GM12878 (cell line): Measurements from ENCODE around the gene ADARB1. TPM values are rescaled to one million over a fixed set of nuclear protein-coding genes. Genes with fewer than 3 reads are reported as not detected.

Experiments used
- ATAC-seq: fragments of 200-7000 bp; cut with Tn5 transposase; 3 replicates; pipeline ENCODE4 v1.9.1; 2020; ENCODE audit warnings: mild to moderate bottlenecking, moderate library complexity
- BruUV-seq: library from RNA; stranded (reverse); fragments of 400-500 nt; replicated peaks from 2 replicates; lab custom pipeline; 2021; lab: Mats Ljungman, UMichigan
- CTCF ChIA-PET: fragments of 300-600 bp; sonication (Branson Sonifier 250); formaldehyde crosslinking; extraction: SDS; loops from one replicate; lab custom pipeline; 2021; ENCODE audit warnings: inconsistent platforms; lab: Yijun Ruan, JAX
- POLR2A ChIA-PET: fragments of 350-600 bp; formaldehyde crosslinking; extraction: SDS; loops from one replicate; lab custom pipeline; 2021; ENCODE audit warnings: inconsistent platforms; lab: Charles Lee
- RAD21 ChIA-PET: fragments of 300-600 bp; sonication (Branson Sonifier 250); formaldehyde crosslinking; loops from one replicate; lab custom pipeline; 2023; ENCODE audit warnings: antibody characterized with exemption; ENCODE audit not compliant: unreplicated experiment; lab: Charles Lee
- SMC1A ChIA-PET: fragments of 300-600 bp; sonication (Branson Sonifier 250); formaldehyde crosslinking; loops from one replicate; lab custom pipeline; 2023; ENCODE audit not compliant: unreplicated experiment, uncharacterized antibody; lab: Charles Lee
- DNase-seq: peaks from one replicate; pipeline ENCODE4 v3.0.0-alpha.2; 2011; ENCODE audit warnings: low read depth, low spot score
- FAIRE-seq: peaks from 3 replicates; lab custom pipeline; 2011; peaks lifted over from hg19 to GRCh38; lab: Jason Lieb, UNC
- H2AFZ ChIP-seq: 2 replicates; pipeline ENCODE4 v1.6.0; 2011; ENCODE audit warnings: low read depth, low read length, control low read depth; ENCODE audit not compliant: control insufficient read depth
- H3K27ac ChIP-seq: 2 replicates; pipeline ENCODE4 v1.5.1; 2011; ENCODE audit warnings: control low read depth; ENCODE audit not compliant: control insufficient read depth, insufficient read depth
- H3K27me3 ChIP-seq, 2 experiments: replicated peaks in 1 of 2; 2 replicates each; pipeline versions ENCODE4 v1.6.0 to v1.6.1; 2011; ENCODE audit warnings: low read length in 1 of 2; ENCODE audit not compliant: control insufficient read depth in 2 of 2, insufficient read depth in 2 of 2
- H3K36me3 ChIP-seq, 2 experiments: 2 replicates each; pipeline ENCODE4 v1.5.1; 2011; ENCODE audit warnings: low read length in 1 of 2; ENCODE audit not compliant: control insufficient read depth in 2 of 2, insufficient read depth in 2 of 2
- H3K4me1 ChIP-seq: 2 replicates; pipeline ENCODE4 v1.6.1; 2011; ENCODE audit warnings: mild to moderate bottlenecking, low read length, moderate library complexity, mixed read lengths; ENCODE audit not compliant: control insufficient read depth, insufficient read depth
- H3K4me2 ChIP-seq: 2 replicates; pipeline ENCODE4 v1.6.0; 2011; ENCODE audit warnings: control low read depth; ENCODE audit not compliant: control insufficient read depth, insufficient read depth
- H3K4me3 ChIP-seq: fragments of 200-600 bp; sonication (generic); 2 replicates; pipeline ENCODE4 v1.5.1; 2016
- H3K79me2 ChIP-seq: 2 replicates; pipeline ENCODE4 v1.6.0; 2011; ENCODE audit warnings: low read length; ENCODE audit not compliant: control insufficient read depth, insufficient read depth
- H3K9ac ChIP-seq: 2 replicates; pipeline ENCODE4 v1.8.0; 2011; ENCODE audit warnings: low read length, control low read depth, mixed read lengths; ENCODE audit not compliant: control insufficient read depth, insufficient read depth
- H3K9me3 ChIP-seq: replicated peaks from 3 replicates; pipeline ENCODE4 v1.5.1; 2011; ENCODE audit warnings: mild to moderate bottlenecking, low read length; ENCODE audit not compliant: control insufficient read depth, insufficient read depth
- H4K20me1 ChIP-seq: 2 replicates; pipeline ENCODE4 v1.6.0; 2011; ENCODE audit not compliant: control insufficient read depth, insufficient read depth
- FOXM1 ChIP-seq: IDR thresholded peaks from 2 replicates; pipeline ENCODE4 v1.6.1; 2012; ENCODE audit warnings: low read depth, mild to moderate bottlenecking, inconsistent platforms, low read length, moderate library complexity
- MYC ChIP-seq: IDR thresholded peaks from 2 replicates; pipeline ENCODE4 v1.6.1; 2011; ENCODE audit warnings: mild to moderate bottlenecking, low read length, moderate library complexity, inconsistent platforms; ENCODE audit not compliant: insufficient read depth, insufficient replicate concordance, insufficient read length, severe bottlenecking
- NFXL1 ChIP-seq: fragments of 450-650 bp; IDR thresholded peaks from 2 replicates; pipeline ENCODE4 v1.6.1; 2017; ENCODE audit warnings: antibody characterized with exemption, mild to moderate bottlenecking, borderline replicate concordance
- RUNX3 ChIP-seq: IDR thresholded peaks from 2 replicates; pipeline ENCODE4 v1.6.1; 2012; ENCODE audit warnings: low read length, inconsistent platforms
- WGBS: methylation state at CpG from one replicate; pipeline ENCODE4 v1.1.6; 2016; ENCODE audit warnings: low lambda C conversion rate; ENCODE audit not compliant: insufficient replicate concordance, insufficient coverage; ENCODE audit errors: missing lambda C conversion rate; 5-methylcytosine and 5-hydroxymethylcytosine counted together
- in situ Hi-C: fragments of 300-500 bp; cut with MboI; formaldehyde crosslinking; loops from 9 replicates; pipeline ENCODE4 v1.14.3; 2018; ENCODE audit warnings: mixed read lengths
- intact Hi-C: fragments of 100-400 bp; cut with micrococcal nuclease; formaldehyde crosslinking; loops from one replicate; pipeline ENCODE4 v1.14.2; 2022; ENCODE audit not compliant: unreplicated experiment
- polyA plus RNA-seq, 11 experiments: library from polyadenylated mRNA; depleted of rRNA in 4 of 11; unstranded in 6 of 11; stranded (reverse) in 5 of 11; fragments of >200 nt; fragmentation: Nextera tagmentation in 4 of 11; fragmentation: Illumina TruSeq in 1 of 11; extraction: Ambion mirVana in 4 of 11; extraction: Trizol in 1 of 11; gene quantifications; 1 replicate in 1 of 11; 2 replicates in 10 of 11; pipeline versions ENCODE4 v1.2.1 to v1.2.3, GENCODE V29; 2011 to 2016; ENCODE audit warnings: inconsistent platforms in 2 of 11, missing spikeins in 2 of 11, low read depth in 1 of 11
- total RNA-seq, 4 experiments: library from RNA; depleted of rRNA in 3 of 4; stranded (reverse); fragments of >200 nt in 3 of 4; fragmentation: Illumina TruSeq in 1 of 4; extraction: Trizol in 1 of 4; gene quantifications; 2 replicates each; pipeline versions ENCODE4 v1.2.1 to v1.2.3, GENCODE V29; 2013 to 2021
- TF ChIP-seq, protein P1 (sequence below): IDR thresholded peaks from 2 replicates; pipeline ENCODE4 v1.6.1; 2012; ENCODE audit warnings: improper control_type of control experiment, low read depth, low read length; ENCODE audit not compliant: insufficient replicate concordance
- TF ChIP-seq, protein P2 (sequence below): fragments of 450-650 bp; conservative IDR thresholded peaks from 2 replicates; pipeline ENCODE4 v1.6.1; 2017; ENCODE audit warnings: mild to moderate bottlenecking, moderate library complexity
- TF ChIP-seq, protein P3 (sequence below): IDR thresholded peaks from 2 replicates; pipeline ENCODE4 v1.6.1; 2012; ENCODE audit warnings: low read depth, low read length, improper control_type of control experiment

ADARB1 gene
- total and polyA plus RNA-seq, 10 of the 15 experiments (the other 5 are each of a cell fraction or from before 2014, with no cell fraction given) = 5.7 to 61.7 (median 25.3) TPM

DNA sequence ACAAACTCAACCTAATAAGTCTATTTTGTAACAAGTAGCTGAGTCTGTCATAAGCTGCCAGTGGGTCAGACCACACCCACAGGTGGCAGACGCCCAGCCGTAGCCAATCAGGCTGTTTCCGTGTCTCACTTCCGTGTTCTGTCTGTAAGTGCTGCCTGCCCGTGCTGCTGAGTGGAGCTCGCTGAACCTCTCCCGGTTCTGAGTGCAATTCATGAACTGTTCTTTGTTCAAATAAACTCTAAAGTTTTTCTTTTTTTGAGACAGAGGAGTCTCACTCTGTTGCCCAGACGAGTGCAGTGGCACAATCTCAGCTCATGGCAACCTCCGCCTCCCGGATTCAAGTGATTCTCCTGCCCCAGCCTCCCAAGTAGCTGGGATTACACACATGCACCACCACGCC lies 188.2 kb downstream of the ADARB1 start:
- intact Hi-C loops (no loop called here), in situ Hi-C loops (no loop called here)
- H2AFZ ChIP-seq = no peak overlapping the region
- ChIA-PET CTCF (no interaction called here), RAD21 (no interaction called here), POLR2A (no interaction called here), SMC1A (no interaction called here)
- peaks cover 5% of the 10 kb centered on the region for H3K4me1 ChIP-seq
- TF ChIP-seq, protein P1, sequence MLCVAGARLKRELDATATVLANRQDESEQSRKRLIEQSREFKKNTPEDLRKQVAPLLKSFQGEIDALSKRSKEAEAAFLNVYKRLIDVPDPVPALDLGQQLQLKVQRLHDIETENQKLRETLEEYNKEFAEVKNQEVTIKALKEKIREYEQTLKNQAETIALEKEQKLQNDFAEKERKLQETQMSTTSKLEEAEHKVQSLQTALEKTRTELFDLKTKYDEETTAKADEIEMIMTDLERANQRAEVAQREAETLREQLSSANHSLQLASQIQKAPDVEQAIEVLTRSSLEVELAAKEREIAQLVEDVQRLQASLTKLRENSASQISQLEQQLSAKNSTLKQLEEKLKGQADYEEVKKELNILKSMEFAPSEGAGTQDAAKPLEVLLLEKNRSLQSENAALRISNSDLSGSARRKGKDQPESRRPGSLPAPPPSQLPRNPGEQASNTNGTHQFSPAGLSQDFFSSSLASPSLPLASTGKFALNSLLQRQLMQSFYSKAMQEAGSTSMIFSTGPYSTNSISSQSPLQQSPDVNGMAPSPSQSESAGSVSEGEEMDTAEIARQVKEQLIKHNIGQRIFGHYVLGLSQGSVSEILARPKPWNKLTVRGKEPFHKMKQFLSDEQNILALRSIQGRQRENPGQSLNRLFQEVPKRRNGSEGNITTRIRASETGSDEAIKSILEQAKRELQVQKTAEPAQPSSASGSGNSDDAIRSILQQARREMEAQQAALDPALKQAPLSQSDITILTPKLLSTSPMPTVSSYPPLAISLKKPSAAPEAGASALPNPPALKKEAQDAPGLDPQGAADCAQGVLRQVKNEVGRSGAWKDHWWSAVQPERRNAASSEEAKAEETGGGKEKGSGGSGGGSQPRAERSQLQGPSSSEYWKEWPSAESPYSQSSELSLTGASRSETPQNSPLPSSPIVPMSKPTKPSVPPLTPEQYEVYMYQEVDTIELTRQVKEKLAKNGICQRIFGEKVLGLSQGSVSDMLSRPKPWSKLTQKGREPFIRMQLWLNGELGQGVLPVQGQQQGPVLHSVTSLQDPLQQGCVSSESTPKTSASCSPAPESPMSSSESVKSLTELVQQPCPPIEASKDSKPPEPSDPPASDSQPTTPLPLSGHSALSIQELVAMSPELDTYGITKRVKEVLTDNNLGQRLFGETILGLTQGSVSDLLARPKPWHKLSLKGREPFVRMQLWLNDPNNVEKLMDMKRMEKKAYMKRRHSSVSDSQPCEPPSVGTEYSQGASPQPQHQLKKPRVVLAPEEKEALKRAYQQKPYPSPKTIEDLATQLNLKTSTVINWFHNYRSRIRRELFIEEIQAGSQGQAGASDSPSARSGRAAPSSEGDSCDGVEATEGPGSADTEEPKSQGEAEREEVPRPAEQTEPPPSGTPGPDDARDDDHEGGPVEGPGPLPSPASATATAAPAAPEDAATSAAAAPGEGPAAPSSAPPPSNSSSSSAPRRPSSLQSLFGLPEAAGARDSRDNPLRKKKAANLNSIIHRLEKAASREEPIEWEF = no peak
- TF ChIP-seq, protein P2, sequence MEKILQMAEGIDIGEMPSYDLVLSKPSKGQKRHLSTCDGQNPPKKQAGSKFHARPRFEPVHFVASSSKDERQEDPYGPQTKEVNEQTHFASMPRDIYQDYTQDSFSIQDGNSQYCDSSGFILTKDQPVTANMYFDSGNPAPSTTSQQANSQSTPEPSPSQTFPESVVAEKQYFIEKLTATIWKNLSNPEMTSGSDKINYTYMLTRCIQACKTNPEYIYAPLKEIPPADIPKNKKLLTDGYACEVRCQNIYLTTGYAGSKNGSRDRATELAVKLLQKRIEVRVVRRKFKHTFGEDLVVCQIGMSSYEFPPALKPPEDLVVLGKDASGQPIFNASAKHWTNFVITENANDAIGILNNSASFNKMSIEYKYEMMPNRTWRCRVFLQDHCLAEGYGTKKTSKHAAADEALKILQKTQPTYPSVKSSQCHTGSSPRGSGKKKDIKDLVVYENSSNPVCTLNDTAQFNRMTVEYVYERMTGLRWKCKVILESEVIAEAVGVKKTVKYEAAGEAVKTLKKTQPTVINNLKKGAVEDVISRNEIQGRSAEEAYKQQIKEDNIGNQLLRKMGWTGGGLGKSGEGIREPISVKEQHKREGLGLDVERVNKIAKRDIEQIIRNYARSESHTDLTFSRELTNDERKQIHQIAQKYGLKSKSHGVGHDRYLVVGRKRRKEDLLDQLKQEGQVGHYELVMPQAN = no peak
- no peak for TF ChIP-seq RUNX3
- no peak for TF ChIP-seq MYC
- TF ChIP-seq, protein P3, sequence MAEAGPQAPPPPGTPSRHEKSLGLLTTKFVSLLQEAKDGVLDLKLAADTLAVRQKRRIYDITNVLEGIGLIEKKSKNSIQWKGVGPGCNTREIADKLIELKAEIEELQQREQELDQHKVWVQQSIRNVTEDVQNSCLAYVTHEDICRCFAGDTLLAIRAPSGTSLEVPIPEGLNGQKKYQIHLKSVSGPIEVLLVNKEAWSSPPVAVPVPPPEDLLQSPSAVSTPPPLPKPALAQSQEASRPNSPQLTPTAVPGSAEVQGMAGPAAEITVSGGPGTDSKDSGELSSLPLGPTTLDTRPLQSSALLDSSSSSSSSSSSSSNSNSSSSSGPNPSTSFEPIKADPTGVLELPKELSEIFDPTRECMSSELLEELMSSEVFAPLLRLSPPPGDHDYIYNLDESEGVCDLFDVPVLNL = no peak
- TF ChIP-seq FOXM1 = no peak
- no peak for TF ChIP-seq NFXL1
- no peaks in the 10 kb centered on the region for H3K27me3 ChIP-seq
- ATAC-seq = no peak
- no peak for DNase-seq
- H3K79me2 ChIP-seq = no peaks in the 10 kb centered on the region
- peaks cover 8 to 15% of the 10 kb centered on the region in 2 experiments; a peak in 3 of 4 replicates for H3K36me3 ChIP-seq
- no peaks in the 10 kb centered on the region for H4K20me1 ChIP-seq
- H3K27ac ChIP-seq = no peak overlapping the region
- WGBS = 83% methylated on average over 11 of the region's 11 CpGs
- no peak overlapping the region for H3K9ac ChIP-seq
- no TSS peak for BruUV-seq
- no peak overlapping the region for H3K4me2 ChIP-seq
- H3K4me3 ChIP-seq = no peak overlapping the region
- FAIRE-seq = no peak
- no peaks in the 10 kb centered on the region for H3K9me3 ChIP-seq
